Mucosa of descending colon (tissue), 3 donors: Measurements from ENCODE around the gene TXNDC11. TPM values are rescaled to one million over a fixed set of nuclear protein-coding genes. Genes with fewer than 3 reads are reported as not detected.

Experiments used
- ATAC-seq: fragments of 200-7000 bp; cut with Tn5 transposase; one replicate; pipeline ENCODE4 v1.9.1; 2020; ENCODE audit warnings: mild to moderate bottlenecking, moderate library complexity
- DNase-seq, 3 donors: peaks; one replicate each; pipeline ENCODE4 v3.0.0-alpha.2; 2020
- H3K36me3 ChIP-seq: fragments of 200-600 bp; one replicate; pipeline ENCODE4 v1.8.0; 2021; ENCODE audit warnings: low read depth, mild to moderate bottlenecking
- H3K4me1 ChIP-seq: fragments of 200-600 bp; one replicate; pipeline ENCODE4 v1.8.0; 2021; ENCODE audit warnings: low read depth, mild to moderate bottlenecking
- H3K4me3 ChIP-seq: fragments of 200-600 bp; one replicate; pipeline ENCODE4 v1.8.0; 2021; ENCODE audit warnings: mild to moderate bottlenecking
- H3K9me3 ChIP-seq: fragments of 200-600 bp; one replicate; pipeline ENCODE4 v1.8.0; 2021; ENCODE audit warnings: mild to moderate bottlenecking
- CTCF ChIP-seq: fragments of 200-600 bp; IDR thresholded peaks from one replicate; pipeline ENCODE4 v1.8.0; 2022; ENCODE audit warnings: antibody characterized with exemption, mild to moderate bottlenecking
- intact Hi-C, 2 donors: fragments of 100-400 bp; cut with DNase I in 1 of 2; cut with micrococcal nuclease in 1 of 2; formaldehyde crosslinking; loops; one replicate each; pipeline versions ENCODE4 v1.11.0 to v1.11.1; 2022; cut with DNase I, micrococcal nuclease
- total RNA-seq, 3 donors: library from RNA; stranded (reverse); fragmentation: NEBNext Ultra II Directional in 2 of 3; extraction: Animal tissue kit (Norgen Biotek cat#: 25700) in 2 of 3; gene quantifications; one replicate each; pipeline versions ENCODE4 v1.2.1 to v1.2.4, GENCODE V29; 2021 to 2023
- donor health status: DM: no; HTN: no; CAD: no; lungs with moderate emphysema.
- donor health status: DM: no; HTN: no; CAD: no.
- donor health status: DM: no; HTN: yes; CAD: no.

TXNDC11 gene
- total RNA-seq, 3 donors from 2014 or later: 52.3 to 71.9 (median 60.3) TPM

- H3K4me3 ChIP-seq: no peak overlapping the region
- no peak for TF ChIP-seq CTCF
- ATAC-seq (no peak), DNase-seq (no peak)
- intact Hi-C loops: no loop called here
- H3K4me1 ChIP-seq: no peaks in the 10 kb centered on the region
- no peaks in the 10 kb centered on the region for H3K9me3 ChIP-seq
- H3K36me3 ChIP-seq: no peaks in the 10 kb centered on the region
Measured at GRCh38 chr16:11707679-11708197, 34.9 kb downstream of the TXNDC11 start.

- H3K4me1 ChIP-seq: no peaks in the 10 kb centered on the region
- DNase-seq (no peak), ATAC-seq (peak; percentile 48)
- intact Hi-C loops: no loop called here
- H3K4me3 ChIP-seq: no peak overlapping the region
- TF ChIP-seq CTCF: no peak
- no peaks in the 10 kb centered on the region for H3K36me3 ChIP-seq
- H3K9me3 ChIP-seq: no peaks in the 10 kb centered on the region
Measured at GRCh38 chr16:11706180-11706742, 36.4 kb downstream of the TXNDC11 start.

- intact Hi-C loops: no loop called here
- ATAC-seq (no peak), DNase-seq (no peak)
- H3K4me3 ChIP-seq: no peak overlapping the region
- no peak for TF ChIP-seq CTCF
- H3K4me1 ChIP-seq: no peaks in the 10 kb centered on the region
- no peaks in the 10 kb centered on the region for H3K36me3 ChIP-seq
- no peaks in the 10 kb centered on the region for H3K9me3 ChIP-seq
Measured at GRCh38 chr16:11705311-11706025, 37.2 kb downstream of the TXNDC11 start.

- Histone ChIP-seq H3K9me3 (no peaks in the 10 kb centered on the region), H3K4me3 (no peak overlapping the region), H3K36me3 (no peaks in the 10 kb centered on the region), H3K4me1 (no peaks in the 10 kb centered on the region)
- TF ChIP-seq CTCF: no peak
- ATAC-seq: peak; percentile 20
- DNase-seq: no peak
- intact Hi-C loops: no loop called here
Measured at GRCh38 chr16:11700264-11701029, 42.2 kb downstream of the TXNDC11 start.

- H3K4me3 ChIP-seq: no peak overlapping the region
- intact Hi-C loops: no loop called here
- H3K36me3 ChIP-seq: no peaks in the 10 kb centered on the region
- ATAC-seq (no peak), DNase-seq (no peak)
- TF ChIP-seq CTCF: no peak
- no peaks in the 10 kb centered on the region for H3K9me3 ChIP-seq
- no peaks in the 10 kb centered on the region for H3K4me1 ChIP-seq
Measured at GRCh38 chr16:11699234-11699894, 43.3 kb downstream of the TXNDC11 start.
